GM18517 (cell line): ENCODE data around the gene ANKRD42.
A peak's percentile ranks its signal among the peaks of the same experiment; 100 is the strongest.

Experiments
- ATAC-seq: cut with Tn5 transposase; IDR thresholded peaks from one replicate; pipeline ENCODE4 v1.9.1; 2021; ENCODE audit warnings: mild to moderate bottlenecking, moderate library complexity; ENCODE audit not compliant: unreplicated experiment

ANKRD42 gene

GRCh38 chr11:83285771-83286528, 92.4 kb downstream of the ANKRD42 start, which contains the start of gene CCDC90B:
CCDC90B (minus strand) TSS chr11:83286367; CDS start chr11:83285972, 395 bp downstream.
- ATAC-seq: peak; percentile 88

GRCh38 chr11:83287631-83288030, 94.1 kb downstream of the ANKRD42 start:
- no peak for ATAC-seq

- ATAC-seq: peak; percentile 63
Measured at GRCh38 chr11:83292709-83293456, 99.4 kb downstream of the ANKRD42 start.

- no peak for ATAC-seq
Measured at GRCh38 chr11:83293457-83293774, 99.9 kb downstream of the ANKRD42 start.

GRCh38 chr11:83294208-83294607, 100.7 kb downstream of the ANKRD42 start:
- no peak for ATAC-seq
